Stimulated activated CD4-positive, alpha-beta T cell treated with anti-CD3 and anti-CD28 coated beads, Interleukin-12 subunit alpha, Interleukin-12 subunit beta, amount 100 ng/mL, for 4 hours (primary cell): ENCODE measurements around the gene SORL1-AS1.
"Not testable (repeated sequence)": the region's sequence is repeated elsewhere in the genome, so short reads cannot be mapped to it uniquely, and the experiment has no call there.

Experiments used
- DNase-seq: peaks from one replicate; pipeline ENCODE4 v3.0.0-alpha.2; 2020

SORL1-AS1 gene

DNA sequence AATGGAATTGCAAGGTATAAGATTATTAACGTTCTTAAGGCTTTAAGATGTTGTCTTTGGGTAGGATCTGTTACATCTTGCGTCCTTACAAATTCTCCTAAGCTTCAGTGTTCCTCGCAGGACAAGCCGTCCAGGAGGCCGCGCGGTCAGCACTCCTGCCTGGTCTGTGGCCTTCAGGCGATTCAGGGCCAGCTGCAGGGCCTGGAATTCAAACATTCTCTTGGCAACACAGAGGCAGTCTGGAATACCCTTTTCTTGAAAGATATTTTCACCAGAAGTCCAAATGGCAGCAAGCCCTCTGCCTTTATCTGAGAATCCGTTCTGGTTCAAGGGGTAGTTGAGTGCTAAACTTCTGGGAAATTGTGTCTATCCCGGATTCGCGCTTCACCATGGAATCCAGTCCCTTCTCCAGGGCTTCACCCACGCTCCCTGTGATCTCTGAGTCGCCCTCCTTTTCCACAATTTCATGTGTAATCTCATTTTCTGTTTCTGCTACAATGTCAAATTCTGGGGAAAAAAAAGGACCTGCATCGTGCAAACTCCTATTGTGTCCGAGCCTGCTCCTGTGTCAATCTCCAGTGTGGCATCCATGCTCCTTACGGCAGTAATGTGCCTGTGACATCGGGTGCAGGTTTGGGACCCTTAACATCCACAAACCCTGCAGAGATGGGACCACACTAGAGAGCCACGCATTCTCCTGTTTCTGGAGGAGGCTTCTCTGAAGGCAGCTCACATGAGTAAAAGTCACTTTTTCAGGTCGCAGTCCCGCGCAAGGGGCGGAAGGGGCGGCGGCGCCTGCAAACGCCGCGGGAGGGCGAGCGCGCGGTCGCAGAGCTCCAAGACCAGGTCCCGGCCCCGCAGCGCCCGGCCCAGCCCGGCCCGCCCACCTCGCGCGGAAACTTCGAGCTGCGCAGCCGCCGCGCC lies 26.0 kb downstream of the SORL1-AS1 start:
- peak; percentile 58 for DNase-seq

GRCh38 chr11:121425828-121426227 lies 26.9 kb downstream of the SORL1-AS1 start:
- no peak for DNase-seq

- DNase-seq: no peak
Measured at GRCh38 chr11:121422675-121423074, 30.1 kb downstream of the SORL1-AS1 start.

DNA sequence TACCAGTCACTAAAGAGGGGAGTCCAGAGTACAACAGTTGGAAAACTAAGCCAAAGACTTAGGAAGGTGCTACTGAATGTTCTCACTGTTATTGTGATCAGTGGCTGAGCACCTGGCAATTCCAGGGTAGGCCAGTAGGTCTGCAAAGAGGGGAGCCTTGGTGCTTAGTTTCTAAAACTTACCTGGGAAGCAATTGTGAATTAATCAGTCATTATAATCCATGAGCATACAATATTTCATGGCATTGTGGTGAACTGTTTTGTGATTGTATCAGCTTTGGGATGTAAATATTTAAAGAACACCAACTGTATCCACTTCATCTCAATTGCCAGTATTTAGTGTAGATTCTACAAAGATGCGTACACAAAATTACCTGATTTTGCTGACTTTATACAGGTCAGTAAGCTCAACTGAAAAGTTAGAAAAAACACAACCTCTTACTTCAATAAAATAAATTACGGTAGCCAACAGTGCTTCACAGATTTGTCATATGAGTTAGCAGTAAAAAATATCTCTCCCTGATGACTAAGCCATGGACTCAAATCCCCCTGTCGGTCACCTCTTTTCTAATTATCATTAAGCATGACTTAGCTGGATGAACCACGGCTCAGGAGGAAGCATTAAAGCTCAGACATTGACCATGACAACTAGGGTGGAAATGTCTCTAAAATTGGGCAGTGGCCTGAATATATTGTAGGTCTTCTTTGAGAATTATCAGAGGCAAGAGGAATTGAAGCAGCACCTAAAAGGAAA lies 31.4 kb downstream of the SORL1-AS1 start:
- no peak for DNase-seq

DNA sequence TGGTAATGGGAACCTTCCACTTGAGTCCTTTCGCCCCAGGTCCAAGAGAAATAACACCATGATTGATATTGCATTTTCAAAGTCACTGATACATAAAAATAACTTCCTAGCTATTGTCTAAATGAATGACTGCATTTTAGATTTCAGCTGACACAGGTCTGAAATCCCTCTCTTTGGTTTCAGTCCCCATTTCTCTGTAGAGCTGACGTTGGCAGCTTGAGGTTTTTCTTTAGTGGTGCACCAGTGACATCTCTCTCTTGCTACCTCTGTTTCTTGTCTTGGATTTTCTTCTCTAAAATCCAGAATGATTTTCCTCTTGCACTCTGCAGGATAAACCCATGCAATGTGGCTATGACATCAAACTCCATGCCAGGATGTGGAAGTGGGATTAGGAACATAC lies 32.4 kb downstream of the SORL1-AS1 start:
- DNase-seq: no peak

GRCh38 chr11:121419836-121420235 lies 32.9 kb downstream of the SORL1-AS1 start:
- no peak for DNase-seq

DNA sequence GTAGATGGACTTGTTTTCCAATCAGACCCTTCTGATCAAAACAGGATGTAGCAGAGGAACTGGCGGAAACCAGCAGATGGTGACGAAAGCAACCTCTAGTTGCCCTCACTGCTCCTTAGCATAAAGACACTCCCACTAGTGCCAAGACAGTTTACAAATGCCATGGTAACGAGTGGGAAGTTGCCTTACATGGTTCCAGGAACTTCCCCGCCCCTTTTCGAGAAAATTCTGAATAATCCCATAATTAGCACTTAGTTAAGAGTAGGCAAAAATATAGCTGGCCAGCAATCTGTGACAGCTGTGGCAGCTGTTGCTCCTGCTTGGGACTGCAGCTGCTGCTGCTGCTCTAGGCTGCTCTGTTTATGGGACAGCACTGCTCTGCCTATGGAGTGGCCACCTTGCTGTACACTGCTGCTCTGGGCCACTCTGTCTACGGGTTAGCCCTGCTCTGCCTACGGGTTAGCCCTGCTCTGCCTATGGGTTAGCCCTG lies 34.1 kb downstream of the SORL1-AS1 start:
- DNase-seq: no peak

- no peak for DNase-seq
Measured at GRCh38 chr11:121417607-121418006, 35.2 kb downstream of the SORL1-AS1 start.

GRCh38 chr11:121417055-121417551 lies 35.7 kb downstream of the SORL1-AS1 start:
- peak; percentile 11 for DNase-seq

- no peak for DNase-seq
Measured at GRCh38 chr11:121415856-121416255, 36.9 kb downstream of the SORL1-AS1 start.

- DNase-seq: no peak
Measured at GRCh38 chr11:121414141-121414913, 38.4 kb downstream of the SORL1-AS1 start.

DNA sequence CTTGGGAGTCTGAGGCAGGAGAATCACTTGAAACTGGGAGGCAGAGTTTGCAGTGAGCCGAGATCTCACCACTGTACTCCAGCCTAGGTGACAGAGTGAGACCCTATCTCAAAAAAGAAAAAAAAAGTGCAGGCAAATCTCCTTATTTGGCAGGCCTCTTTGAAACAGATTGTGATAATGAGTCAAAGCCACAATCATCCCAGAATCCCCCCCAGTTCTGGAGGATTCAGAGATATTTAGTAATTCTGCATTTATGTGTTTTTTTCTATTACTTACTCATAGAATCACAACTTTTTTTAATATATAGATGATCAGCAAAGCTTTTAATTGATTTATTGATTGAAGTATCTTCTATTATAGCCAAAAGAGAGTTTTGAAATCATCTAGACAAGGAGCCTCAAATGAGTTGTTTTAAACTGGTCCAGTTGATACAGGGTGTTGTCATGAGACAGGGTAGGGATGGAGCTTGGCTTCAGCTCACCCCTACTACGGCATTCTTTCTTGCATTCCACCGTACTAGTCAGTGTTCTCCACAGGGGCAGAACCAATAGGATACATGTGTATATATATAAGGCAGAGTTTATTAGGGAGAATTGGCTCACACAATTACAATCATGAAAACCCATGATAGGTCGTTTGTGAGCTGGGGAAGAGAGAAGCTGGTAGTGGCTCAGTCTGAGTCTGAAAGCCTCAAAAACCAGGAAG lies 39.9 kb downstream of the SORL1-AS1 start:
- no peak for DNase-seq

DNA sequence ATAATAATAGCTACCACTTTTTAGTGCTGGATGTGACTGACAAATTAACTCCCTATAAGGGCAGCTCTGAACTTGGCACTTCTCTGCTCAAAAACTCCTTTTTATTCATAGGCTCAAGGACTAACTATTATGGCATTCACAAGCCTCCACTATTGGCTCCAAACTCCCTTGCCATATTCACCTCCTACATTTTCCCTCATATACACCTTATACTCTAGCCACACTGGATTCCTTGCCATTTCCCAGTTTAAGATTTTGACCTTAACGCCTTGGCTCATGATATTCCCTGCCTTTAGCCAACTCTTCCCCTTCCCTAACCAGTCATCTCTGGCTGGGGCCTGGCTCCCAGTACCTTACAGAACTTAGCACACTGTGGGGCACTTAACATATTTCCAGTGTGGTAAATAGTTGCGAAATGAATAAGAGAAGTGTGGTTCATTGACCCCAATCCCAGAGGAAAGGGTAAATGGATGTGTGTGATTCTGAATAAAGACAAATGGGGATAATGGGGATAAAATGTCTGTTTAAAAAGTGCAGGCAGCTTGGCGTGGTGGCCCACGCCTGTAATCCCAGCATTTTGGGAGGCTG lies 40.7 kb downstream of the SORL1-AS1 start:
- DNase-seq: no peak

- not testable (repeated sequence) for DNase-seq
Measured at GRCh38 chr11:121411330-121411729, 41.4 kb downstream of the SORL1-AS1 start.

DNA sequence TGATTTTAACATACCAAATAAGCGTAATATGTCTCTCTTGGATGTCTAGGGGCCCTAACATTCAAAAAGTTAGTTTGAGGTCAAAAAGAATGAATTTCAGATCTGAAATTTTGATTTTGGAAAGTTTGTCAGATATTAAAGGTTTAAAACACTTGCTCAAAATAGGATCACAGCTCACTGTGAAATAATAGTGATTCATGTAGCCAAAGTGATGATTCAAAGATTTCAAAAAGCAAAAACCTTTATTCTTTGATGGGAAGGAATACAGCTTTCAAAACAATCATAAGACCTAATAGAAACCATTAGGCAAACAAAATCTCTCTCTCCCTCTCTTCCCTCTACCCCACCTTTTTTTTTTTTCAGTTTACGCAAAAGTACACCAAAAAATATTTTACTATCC lies 42.7 kb downstream of the SORL1-AS1 start:
- not testable (repeated sequence) for DNase-seq

DNA sequence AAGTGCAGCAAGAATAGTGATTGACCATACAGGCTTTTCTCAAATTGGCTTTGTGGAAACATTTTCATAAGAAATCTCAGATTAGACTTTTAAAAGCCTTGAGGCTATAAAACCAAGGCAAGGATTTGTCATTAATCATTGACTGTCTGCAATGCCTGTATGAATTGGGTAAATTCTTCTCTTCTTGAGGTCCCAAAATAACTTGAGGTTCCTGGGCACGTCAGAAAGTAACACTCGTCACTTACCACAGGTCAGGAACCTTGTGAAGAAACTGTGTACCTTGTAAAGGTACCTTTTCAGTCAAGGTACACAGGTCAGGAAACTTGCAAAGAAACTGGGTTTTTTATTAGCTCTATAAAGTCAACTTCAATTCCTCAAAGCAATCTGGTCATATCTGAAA lies 43.9 kb downstream of the SORL1-AS1 start:
- DNase-seq: no peak

GRCh38 chr11:121406291-121406690 lies 46.5 kb downstream of the SORL1-AS1 start:
- DNase-seq: no peak

- no peak for DNase-seq
Measured at GRCh38 chr11:121405646-121406045, 47.1 kb downstream of the SORL1-AS1 start.

DNA sequence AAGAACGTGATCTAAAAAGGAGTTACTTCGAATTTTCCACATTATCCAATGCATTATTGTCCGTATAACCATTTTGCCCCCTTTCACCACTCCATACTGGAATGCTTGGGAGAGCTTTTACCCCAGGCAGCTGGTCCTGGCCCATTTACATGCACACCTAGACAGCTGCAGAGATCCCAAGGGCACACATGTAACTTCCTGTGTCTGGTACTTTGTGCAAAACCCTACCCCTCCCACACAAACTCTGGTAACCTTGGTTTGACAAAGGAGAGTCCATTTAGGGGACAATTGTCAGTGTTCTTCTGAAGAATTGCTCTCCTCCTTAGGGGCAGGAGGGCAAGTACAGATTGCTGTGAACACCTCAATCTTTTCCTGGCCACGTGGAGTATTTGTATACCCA lies 58.0 kb downstream of the SORL1-AS1 start:
- DNase-seq: no peak

GRCh38 chr11:121393855-121394254 lies 58.9 kb downstream of the SORL1-AS1 start:
- no peak for DNase-seq

GRCh38 chr11:121391914-121392313 lies 60.9 kb downstream of the SORL1-AS1 start:
- no peak for DNase-seq

- no peak for DNase-seq
Measured at GRCh38 chr11:121389651-121390050, 63.1 kb downstream of the SORL1-AS1 start.
